HepG2 (cell line): Measurements from ENCODE around the gene HNRNPA2B1. TPM values are rescaled to one million over a fixed set of nuclear protein-coding genes. Genes with fewer than 3 reads are reported as not detected.

ENCODE experiments used
- CBX5 ChIP-seq: sonication (generic); formaldehyde crosslinking; IDR thresholded peaks from 2 replicates; pipeline ENCODE4 v1.4.0; 2020; ENCODE audit warnings: missing genetic modification reagents, borderline replicate concordance
- NR2F1 ChIP-seq, 2 experiments: fragments of 450-650 bp in 1 of 2; formaldehyde crosslinking in 1 of 2; IDR thresholded peaks; 2 replicates each; pipeline versions ENCODE4 v1.5.0 to v1.6.1; 2016 to 2020; ENCODE audit warnings: mild to moderate bottlenecking in 1 of 2, missing compliant biosample characterization in 1 of 2, missing genetic modification reagents in 1 of 2, moderate library complexity in 1 of 2
- POLR2AphosphoS5 ChIP-seq: IDR thresholded peaks from 2 replicates; pipeline ENCODE4 v1.6.1; 2012; ENCODE audit warnings: low read depth, low read length
- RAD21 ChIP-seq: fragments of 450-650 bp; formaldehyde crosslinking; IDR thresholded peaks from 2 replicates; pipeline ENCODE4 v1.5.0; 2020; ENCODE audit warnings: mild to moderate bottlenecking
- SNRNP70 ChIP-seq: fragments of 200-400 bp; formaldehyde crosslinking; IDR thresholded peaks from 2 replicates; pipeline ENCODE4 v1.6.1; 2017; ENCODE audit warnings: mild to moderate bottlenecking, low read depth, low read length, moderate library complexity
- SSRP1 ChIP-seq: IDR thresholded peaks from 2 replicates; pipeline ENCODE4 v1.6.1; 2016; ENCODE audit warnings: control low read depth
- polyA plus RNA-seq, 8 experiments: library from polyadenylated mRNA; depleted of rRNA in 3 of 8; stranded (reverse) in 7 of 8; unstranded in 1 of 8; fragments of >200 nt; fragmentation: Illumina TruSeq in 4 of 8; extraction: Trizol in 4 of 8; gene quantifications; 2 replicates each; pipeline versions ENCODE4 v1.2.1 to v1.2.3, GENCODE V29; 2011 to 2016; ENCODE audit warnings: low read depth in 4 of 8, missing spikeins in 1 of 8, mixed read lengths in 1 of 8; ENCODE audit not compliant: insufficient read depth in 1 of 8
- total RNA-seq, 5 experiments: library from RNA; depleted of rRNA; stranded (reverse); fragments of >200 nt; fragmentation: Illumina TruSeq; extraction: Trizol; gene quantifications; 2 replicates each; pipeline ENCODE4 v1.2.3, GENCODE V29; 2016; ENCODE audit warnings: low read depth in 1 of 5
- TF ChIP-seq, protein P1 (sequence below), 2 experiments: fragments of 450-650 bp in 1 of 2; sonication (generic) in 1 of 2; formaldehyde crosslinking in 1 of 2; IDR thresholded peaks; 2 replicates each; pipeline versions ENCODE4 v1.6.1 to v1.8.0; 2016 to 2022; ENCODE audit warnings: antibody characterized with exemption in 1 of 2, mild to moderate bottlenecking in 1 of 2, missing genetic modification reagents in 1 of 2
- TF ChIP-seq, protein P2 (sequence below): sonication (generic); formaldehyde crosslinking; IDR thresholded peaks from 2 replicates; pipeline ENCODE4 v1.8.1; 2022; ENCODE audit warnings: mild to moderate bottlenecking, missing genetic modification reagents
- TF ChIP-seq, protein P3 (sequence below): sonication (generic); formaldehyde crosslinking; conservative IDR thresholded peaks from 2 replicates; pipeline ENCODE4 v1.8.1; 2023; ENCODE audit warnings: missing genetic modification reagents

Gene HNRNPA2B1
- total and polyA plus RNA-seq, 2 of the 13 experiments (the other 11 are each of a cell fraction or from before 2014, with no cell fraction given) = 193 to 412 TPM

DNA sequence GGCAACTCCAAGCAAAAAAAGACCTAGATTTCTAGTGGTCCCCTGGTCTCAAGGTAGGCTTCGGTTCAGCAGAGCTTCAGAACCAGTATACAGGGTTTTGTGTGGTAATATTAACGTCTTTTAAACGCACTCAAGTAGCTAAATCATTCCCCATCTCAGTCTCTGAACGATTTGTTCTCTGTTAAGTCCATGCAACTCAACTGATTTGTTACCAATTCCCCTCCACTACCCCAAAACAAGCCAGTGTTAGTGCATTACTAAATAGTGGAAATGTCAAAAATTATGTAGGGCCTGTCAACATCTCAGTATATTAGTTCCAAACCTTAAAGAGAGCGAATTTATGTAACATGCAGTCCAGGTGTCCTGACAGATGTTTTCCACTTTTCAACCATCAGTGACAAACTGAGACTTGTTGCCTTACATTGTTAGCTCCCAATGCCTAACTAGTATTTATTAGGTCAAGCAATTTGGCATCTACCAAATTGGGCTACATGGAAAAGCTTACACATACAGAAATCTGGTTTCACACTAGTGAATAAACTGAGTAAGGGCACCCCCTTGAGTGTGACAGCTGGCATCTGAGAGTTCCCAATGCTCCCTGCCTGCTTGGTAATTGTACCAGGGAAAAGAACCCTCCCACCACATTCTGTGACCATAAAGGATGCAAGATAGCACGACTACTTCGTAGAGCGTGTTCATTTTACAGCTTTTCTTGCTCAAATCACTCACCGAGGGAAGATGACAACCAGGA is 12.2 kb downstream of the HNRNPA2B1 start (continued):
- TF ChIP-seq, protein P1, sequence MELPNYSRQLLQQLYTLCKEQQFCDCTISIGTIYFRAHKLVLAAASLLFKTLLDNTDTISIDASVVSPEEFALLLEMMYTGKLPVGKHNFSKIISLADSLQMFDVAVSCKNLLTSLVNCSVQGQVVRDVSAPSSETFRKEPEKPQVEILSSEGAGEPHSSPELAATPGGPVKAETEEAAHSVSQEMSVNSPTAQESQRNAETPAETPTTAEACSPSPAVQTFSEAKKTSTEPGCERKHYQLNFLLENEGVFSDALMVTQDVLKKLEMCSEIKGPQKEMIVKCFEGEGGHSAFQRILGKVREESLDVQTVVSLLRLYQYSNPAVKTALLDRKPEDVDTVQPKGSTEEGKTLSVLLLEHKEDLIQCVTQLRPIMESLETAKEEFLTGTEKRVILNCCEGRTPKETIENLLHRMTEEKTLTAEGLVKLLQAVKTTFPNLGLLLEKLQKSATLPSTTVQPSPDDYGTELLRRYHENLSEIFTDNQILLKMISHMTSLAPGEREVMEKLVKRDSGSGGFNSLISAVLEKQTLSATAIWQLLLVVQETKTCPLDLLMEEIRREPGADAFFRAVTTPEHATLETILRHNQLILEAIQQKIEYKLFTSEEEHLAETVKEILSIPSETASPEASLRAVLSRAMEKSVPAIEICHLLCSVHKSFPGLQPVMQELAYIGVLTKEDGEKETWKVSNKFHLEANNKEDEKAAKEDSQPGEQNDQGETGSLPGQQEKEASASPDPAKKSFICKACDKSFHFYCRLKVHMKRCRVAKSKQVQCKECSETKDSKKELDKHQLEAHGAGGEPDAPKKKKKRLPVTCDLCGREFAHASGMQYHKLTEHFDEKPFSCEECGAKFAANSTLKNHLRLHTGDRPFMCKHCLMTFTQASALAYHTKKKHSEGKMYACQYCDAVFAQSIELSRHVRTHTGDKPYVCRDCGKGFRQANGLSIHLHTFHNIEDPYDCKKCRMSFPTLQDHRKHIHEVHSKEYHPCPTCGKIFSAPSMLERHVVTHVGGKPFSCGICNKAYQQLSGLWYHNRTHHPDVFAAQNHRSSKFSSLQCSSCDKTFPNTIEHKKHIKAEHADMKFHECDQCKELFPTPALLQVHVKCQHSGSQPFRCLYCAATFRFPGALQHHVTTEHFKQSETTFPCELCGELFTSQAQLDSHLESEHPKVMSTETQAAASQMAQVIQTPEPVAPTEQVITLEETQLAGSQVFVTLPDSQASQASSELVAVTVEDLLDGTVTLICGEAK (IDR thresholded peaks at IDR 0.05) = no peak
- TF ChIP-seq, protein P1 (CRISPR knock-in tag; IDR thresholded peaks at IDR 0.05) = no peak
- peak; percentile 62; the same call in 1 of the 2 replicates for TF ChIP-seq SSRP1 (CRISPR knock-in tag)
- peak in 1 of 2 experiments; percentile 36; a peak in 1 of 4 replicates for TF ChIP-seq NR2F1 (CRISPR knock-in tag; IDR thresholded peaks at IDR 0.05)
- no peak for TF ChIP-seq CBX5 (CRISPR knock-in tag)
- peak; percentile 45; the same call in 1 of the 2 replicates for TF ChIP-seq POLR2AphosphoS5
- TF ChIP-seq RAD21 = peak; percentile 43; the same call in 1 of the 2 replicates
- 0 out of 2 replicates have a peak, but pooled peaks have one; percentile 54 for TF ChIP-seq SNRNP70
- TF ChIP-seq, protein P2, sequence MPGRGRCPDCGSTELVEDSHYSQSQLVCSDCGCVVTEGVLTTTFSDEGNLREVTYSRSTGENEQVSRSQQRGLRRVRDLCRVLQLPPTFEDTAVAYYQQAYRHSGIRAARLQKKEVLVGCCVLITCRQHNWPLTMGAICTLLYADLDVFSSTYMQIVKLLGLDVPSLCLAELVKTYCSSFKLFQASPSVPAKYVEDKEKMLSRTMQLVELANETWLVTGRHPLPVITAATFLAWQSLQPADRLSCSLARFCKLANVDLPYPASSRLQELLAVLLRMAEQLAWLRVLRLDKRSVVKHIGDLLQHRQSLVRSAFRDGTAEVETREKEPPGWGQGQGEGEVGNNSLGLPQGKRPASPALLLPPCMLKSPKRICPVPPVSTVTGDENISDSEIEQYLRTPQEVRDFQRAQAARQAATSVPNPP (CRISPR knock-in tag) = peak; percentile 43; the same call in 1 of the 2 replicates
- TF ChIP-seq, protein P3, sequence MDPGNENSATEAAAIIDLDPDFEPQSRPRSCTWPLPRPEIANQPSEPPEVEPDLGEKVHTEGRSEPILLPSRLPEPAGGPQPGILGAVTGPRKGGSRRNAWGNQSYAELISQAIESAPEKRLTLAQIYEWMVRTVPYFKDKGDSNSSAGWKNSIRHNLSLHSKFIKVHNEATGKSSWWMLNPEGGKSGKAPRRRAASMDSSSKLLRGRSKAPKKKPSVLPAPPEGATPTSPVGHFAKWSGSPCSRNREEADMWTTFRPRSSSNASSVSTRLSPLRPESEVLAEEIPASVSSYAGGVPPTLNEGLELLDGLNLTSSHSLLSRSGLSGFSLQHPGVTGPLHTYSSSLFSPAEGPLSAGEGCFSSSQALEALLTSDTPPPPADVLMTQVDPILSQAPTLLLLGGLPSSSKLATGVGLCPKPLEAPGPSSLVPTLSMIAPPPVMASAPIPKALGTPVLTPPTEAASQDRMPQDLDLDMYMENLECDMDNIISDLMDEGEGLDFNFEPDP = no peak
